Progenitor cell of endocrine pancreas (in vitro differentiated cells): ENCODE measurements around the gene MYBPC2. TPM values are rescaled to one million over a fixed set of nuclear protein-coding genes. Genes with fewer than 3 reads are reported as not detected.

Experiments used
- DNase-seq: peaks from one replicate; pipeline ENCODE4 v3.0.0; 2021; ENCODE audit warnings: low spot score; ENCODE audit not compliant: unreplicated experiment
- H3K27ac Mint-ChIP-seq: 2 replicates; pipeline ENCODE4 v1.8.0; 2021; ENCODE audit warnings: mild to moderate bottlenecking, moderate library complexity, mixed read lengths
- H3K27me3 Mint-ChIP-seq: 2 replicates; pipeline ENCODE4 v1.8.0; 2021; ENCODE audit warnings: mixed read lengths
- H3K36me3 Mint-ChIP-seq: 2 replicates; pipeline ENCODE4 v1.8.0; 2022; ENCODE audit warnings: mixed read lengths; ENCODE audit not compliant: insufficient read depth
- H3K4me1 Mint-ChIP-seq: 2 replicates; pipeline ENCODE4 v1.8.0; 2021; ENCODE audit warnings: low read depth, mixed read lengths
- H3K4me3 Mint-ChIP-seq: 2 replicates; pipeline ENCODE4 v1.8.0; 2021; ENCODE audit warnings: low read depth, mild to moderate bottlenecking, moderate library complexity, mixed read lengths
- H3K9me3 Mint-ChIP-seq: 2 replicates; pipeline ENCODE4 v1.8.0; 2021; ENCODE audit warnings: low read depth, mixed read lengths
- total RNA-seq: library from RNA; stranded (reverse); gene quantifications from 2 replicates; pipeline ENCODE4 v1.2.1, GENCODE V29; 2021
- TF ChIP-seq, protein P1 (sequence below): fragments of 200-600 bp; sonication (generic); IDR thresholded peaks from one replicate; pipeline ENCODE4 v1.5.0; 2021; ENCODE audit warnings: antibody characterized with exemption, mild to moderate bottlenecking; ENCODE audit not compliant: unreplicated experiment

Gene MYBPC2
- total RNA-seq, 1 donor from 2014 or later, result 1.6 TPM

DNA sequence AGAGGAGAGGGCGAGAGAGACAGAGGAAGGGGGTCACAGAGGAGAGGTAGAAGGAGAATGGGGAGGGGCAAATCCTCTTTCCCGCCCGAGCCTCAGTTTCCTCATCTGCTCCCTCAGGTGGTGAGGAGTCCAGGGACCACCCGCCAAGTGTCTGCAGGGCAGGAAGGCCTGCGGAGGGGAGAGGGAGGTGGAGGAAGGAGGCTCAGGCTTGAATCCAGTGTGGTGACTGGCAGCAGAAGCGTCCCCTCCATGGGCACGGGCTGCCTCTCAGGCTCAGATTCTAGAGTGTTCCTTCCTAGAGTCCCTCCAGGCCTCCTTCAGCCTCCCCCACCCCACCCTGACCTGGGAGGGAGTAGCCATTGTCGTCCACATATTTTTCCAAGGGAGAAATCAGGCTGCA is 60.5 kb downstream of the MYBPC2 start:
- no peak overlapping the region for H3K27ac Mint-ChIP-seq
- H3K4me1 Mint-ChIP-seq, result peaks cover 9% of the 10 kb centered on the region
- no peak overlapping the region for H3K4me3 Mint-ChIP-seq
- no peaks in the 10 kb centered on the region for H3K9me3 Mint-ChIP-seq
- TF ChIP-seq, protein P1, sequence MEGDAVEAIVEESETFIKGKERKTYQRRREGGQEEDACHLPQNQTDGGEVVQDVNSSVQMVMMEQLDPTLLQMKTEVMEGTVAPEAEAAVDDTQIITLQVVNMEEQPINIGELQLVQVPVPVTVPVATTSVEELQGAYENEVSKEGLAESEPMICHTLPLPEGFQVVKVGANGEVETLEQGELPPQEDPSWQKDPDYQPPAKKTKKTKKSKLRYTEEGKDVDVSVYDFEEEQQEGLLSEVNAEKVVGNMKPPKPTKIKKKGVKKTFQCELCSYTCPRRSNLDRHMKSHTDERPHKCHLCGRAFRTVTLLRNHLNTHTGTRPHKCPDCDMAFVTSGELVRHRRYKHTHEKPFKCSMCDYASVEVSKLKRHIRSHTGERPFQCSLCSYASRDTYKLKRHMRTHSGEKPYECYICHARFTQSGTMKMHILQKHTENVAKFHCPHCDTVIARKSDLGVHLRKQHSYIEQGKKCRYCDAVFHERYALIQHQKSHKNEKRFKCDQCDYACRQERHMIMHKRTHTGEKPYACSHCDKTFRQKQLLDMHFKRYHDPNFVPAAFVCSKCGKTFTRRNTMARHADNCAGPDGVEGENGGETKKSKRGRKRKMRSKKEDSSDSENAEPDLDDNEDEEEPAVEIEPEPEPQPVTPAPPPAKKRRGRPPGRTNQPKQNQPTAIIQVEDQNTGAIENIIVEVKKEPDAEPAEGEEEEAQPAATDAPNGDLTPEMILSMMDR, result no peak
- peaks cover 2% of the 10 kb centered on the region for H3K36me3 Mint-ChIP-seq
- peaks cover 65% of the 10 kb centered on the region for H3K27me3 Mint-ChIP-seq
- no peak for DNase-seq

DNA sequence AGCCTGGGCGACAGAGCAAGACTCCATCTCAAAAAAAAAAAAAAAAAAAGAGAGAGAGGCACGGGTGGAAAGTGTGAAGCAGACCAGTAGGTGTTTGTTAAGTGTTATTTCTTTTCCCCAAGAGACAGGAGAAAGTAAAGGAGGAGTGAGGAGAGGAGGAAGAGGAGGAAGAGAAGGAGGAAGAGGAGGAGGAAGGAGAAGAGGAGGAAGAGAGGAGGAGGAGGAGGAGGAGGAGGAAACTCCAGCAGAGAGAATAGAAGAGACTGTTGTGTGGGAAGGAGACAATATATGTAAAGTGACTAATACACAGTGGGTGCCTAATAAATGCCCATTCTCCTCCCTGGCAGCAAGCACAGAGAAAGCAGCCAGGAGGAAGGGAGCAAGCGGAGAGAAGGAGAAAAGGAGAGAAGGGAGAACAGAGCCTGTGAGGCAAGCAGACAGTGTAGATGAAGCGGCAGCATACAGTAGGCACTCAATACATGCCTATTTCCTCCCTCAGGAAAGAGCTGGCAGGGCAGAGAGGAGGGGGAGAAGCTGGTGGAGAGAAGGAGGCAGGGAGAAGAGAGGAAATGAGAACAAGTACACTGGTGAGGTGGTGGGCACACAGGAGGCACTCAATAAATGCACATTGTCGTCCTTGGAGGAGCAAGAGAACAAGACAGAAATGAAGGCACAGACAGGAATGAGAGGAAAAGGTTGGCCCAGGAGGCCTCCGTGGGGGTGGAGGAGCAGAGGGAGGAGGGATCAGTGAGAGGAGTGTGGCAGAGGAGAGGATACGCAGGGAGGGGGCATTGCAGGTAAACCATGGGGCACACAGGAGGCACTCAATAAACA is 61.7 kb downstream of the MYBPC2 start:
- peaks cover 53% of the 10 kb centered on the region for H3K27me3 Mint-ChIP-seq
- DNase-seq, result no peak
- TF ChIP-seq, protein P1, result no peak
- H3K4me1 Mint-ChIP-seq, result peaks cover 9% of the 10 kb centered on the region
- H3K9me3 Mint-ChIP-seq, result no peaks in the 10 kb centered on the region
- H3K27ac Mint-ChIP-seq, result no peak overlapping the region
- H3K36me3 Mint-ChIP-seq, result peaks cover 2% of the 10 kb centered on the region
- H3K4me3 Mint-ChIP-seq, result no peak overlapping the region

DNA sequence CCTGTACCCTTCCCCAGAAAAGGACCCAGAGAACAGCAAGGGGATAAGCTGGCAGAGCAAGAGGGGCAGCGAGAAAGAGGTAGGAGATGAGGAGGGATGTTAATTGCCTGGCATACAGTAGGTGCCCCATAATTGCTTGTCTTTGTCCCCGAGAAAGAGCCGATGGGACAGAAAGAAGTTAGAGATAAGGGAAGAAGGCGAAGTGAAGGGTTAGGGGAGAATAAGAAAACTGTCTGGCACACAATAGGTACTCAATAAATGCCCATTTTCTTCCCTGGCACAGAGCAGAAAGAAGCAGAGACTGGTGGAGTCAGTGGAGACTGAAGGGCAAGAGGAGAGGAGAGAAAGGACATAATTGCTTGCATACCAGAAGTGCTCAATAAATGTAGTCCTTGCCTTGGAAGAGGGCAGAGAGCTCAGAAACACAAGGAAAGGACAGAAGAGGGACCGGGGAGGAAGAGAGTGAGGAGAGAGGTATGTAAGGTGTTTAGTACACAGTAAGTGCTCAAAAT is 62.4 kb downstream of the MYBPC2 start:
- H3K9me3 Mint-ChIP-seq, result no peaks in the 10 kb centered on the region
- peaks cover 48% of the 10 kb centered on the region for H3K27me3 Mint-ChIP-seq
- peaks cover 9% of the 10 kb centered on the region for H3K4me1 Mint-ChIP-seq
- peak overlapping the region; percentile 40 for H3K27ac Mint-ChIP-seq
- no peak overlapping the region for H3K4me3 Mint-ChIP-seq
- DNase-seq, result no peak
- peaks cover 2% of the 10 kb centered on the region for H3K36me3 Mint-ChIP-seq
- TF ChIP-seq, protein P1, result no peak

DNA sequence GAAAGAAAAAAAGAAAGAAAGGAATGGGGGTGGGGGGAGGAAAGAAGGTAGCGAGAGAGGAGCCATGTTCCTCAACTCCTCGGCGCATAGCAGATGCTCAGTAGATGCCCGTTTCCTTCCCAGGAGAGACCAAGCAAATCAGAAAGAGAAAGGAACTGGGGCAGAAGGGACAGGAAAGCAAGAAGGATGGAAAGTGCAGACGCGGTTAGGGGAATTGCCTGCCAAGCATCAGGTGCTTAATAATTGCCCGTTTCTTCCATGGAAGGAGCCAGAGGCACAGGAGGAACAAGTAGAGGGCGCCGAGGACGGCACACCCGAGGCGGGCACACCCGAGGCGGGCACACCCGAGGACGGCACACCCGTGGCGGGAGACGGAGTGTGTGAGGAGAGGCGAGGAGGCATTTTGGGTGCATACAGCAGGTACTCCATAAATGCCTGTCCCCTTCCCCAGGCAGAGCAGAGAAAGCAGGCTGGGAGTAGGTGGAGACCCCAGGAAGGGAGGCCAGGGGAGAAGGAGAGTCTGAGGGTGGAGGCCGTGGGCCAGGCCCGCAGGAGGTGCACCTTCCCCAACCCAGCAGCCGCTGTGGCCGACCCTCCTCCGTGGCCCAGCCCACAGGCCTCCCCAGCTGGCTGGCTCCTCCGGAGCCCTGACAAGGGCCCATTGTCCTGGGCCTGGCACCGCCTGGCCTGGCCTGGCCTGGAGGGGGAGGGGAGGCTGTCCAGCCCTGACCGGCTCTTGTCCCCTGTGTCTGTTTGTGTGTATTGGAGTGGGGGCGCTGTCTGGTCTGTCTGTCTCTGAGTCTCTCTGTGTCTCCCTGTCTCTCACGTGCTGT is 63.7 kb downstream of the MYBPC2 start:
- H3K9me3 Mint-ChIP-seq, result no peaks in the 10 kb centered on the region
- H3K4me3 Mint-ChIP-seq, result no peak overlapping the region
- peaks cover 39% of the 10 kb centered on the region for H3K27me3 Mint-ChIP-seq

DNA sequence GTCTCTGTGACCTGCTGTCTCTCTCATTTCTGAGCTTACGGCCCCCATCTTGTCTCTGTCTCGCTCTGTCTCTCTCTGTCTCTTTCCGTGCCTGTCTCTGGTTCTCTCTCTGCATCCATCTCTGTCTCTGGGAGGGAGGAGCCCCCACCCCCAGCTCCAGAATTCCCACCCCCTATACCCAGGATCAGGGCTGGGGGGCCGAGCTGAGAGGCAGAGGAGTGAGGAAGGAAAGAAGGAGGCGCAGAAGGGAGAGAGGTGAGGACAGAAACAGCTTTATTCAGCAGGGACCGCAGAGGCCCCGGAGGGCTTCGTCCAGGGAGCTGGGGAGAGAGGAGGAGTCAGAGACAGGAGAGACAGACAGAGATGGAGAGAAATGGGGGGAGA is 64.3 kb downstream of the MYBPC2 start:
- TF ChIP-seq, protein P1, result no peak
- H3K36me3 Mint-ChIP-seq, result no peaks in the 10 kb centered on the region
- peaks cover 33% of the 10 kb centered on the region for H3K27me3 Mint-ChIP-seq
- H3K9me3 Mint-ChIP-seq, result no peaks in the 10 kb centered on the region
- no peak for DNase-seq
- peak overlapping the region; percentile 35 for H3K27ac Mint-ChIP-seq
- H3K4me3 Mint-ChIP-seq, result no peak overlapping the region
- peaks cover 5% of the 10 kb centered on the region for H3K4me1 Mint-ChIP-seq

More for the DNA sequence above, 63.7 kb downstream of the MYBPC2 start:
- Mint-ChIP-seq H3K27ac (peak overlapping the region; percentile 35), H3K4me1 (peaks cover 9% of the 10 kb centered on the region), H3K36me3 (no peaks in the 10 kb centered on the region)
- TF ChIP-seq, protein P1, result no peak
- DNase-seq, result no peak
